Suppressor macrophage treated with lipopolysaccharide for 4 hours (primary cell): ENCODE measurements around the gene PJA1.

Experiments
- DNase-seq: peaks from one replicate; pipeline ENCODE4 v3.0.0-alpha.2; 2020

PJA1 gene

GRCh38 chrX:69140837-69141236, 24.4 kb downstream of the PJA1 start:
- DNase-seq, result no peak

GRCh38 chrX:69139516-69139915, 25.7 kb downstream of the PJA1 start:
- no peak for DNase-seq

- DNase-seq, result no peak
Measured at GRCh38 chrX:69138512-69138911, 26.7 kb downstream of the PJA1 start.

GRCh38 chrX:69138118-69138390, 27.2 kb downstream of the PJA1 start:
- DNase-seq, result no peak

GRCh38 chrX:69137371-69138117, 27.7 kb downstream of the PJA1 start:
- no peak for DNase-seq

GRCh38 chrX:69136546-69137331, 28.5 kb downstream of the PJA1 start:
- no peak for DNase-seq

GRCh38 chrX:69133921-69134542, 31.2 kb downstream of the PJA1 start:
- no peak for DNase-seq

- no peak for DNase-seq
Measured at GRCh38 chrX:69131886-69132285, 33.4 kb downstream of the PJA1 start.

- DNase-seq, result no peak
Measured at GRCh38 chrX:69130439-69130838, 34.8 kb downstream of the PJA1 start.

GRCh38 chrX:69128588-69128987, 36.7 kb downstream of the PJA1 start:
- DNase-seq, result no peak

- DNase-seq, result no peak
Measured at GRCh38 chrX:69127466-69127865, 37.8 kb downstream of the PJA1 start.

- no peak for DNase-seq
Measured at GRCh38 chrX:69126642-69127041, 38.6 kb downstream of the PJA1 start.

GRCh38 chrX:69125094-69125493, 40.2 kb downstream of the PJA1 start:
- no peak for DNase-seq

- DNase-seq, result no peak
Measured at GRCh38 chrX:69124108-69124507, 41.1 kb downstream of the PJA1 start.

GRCh38 chrX:69123481-69123880, 41.8 kb downstream of the PJA1 start:
- no peak for DNase-seq

- no peak for DNase-seq
Measured at GRCh38 chrX:69121321-69122000, 43.8 kb downstream of the PJA1 start.

- DNase-seq, result no peak
Measured at GRCh38 chrX:69120476-69120875, 44.8 kb downstream of the PJA1 start.

- no peak for DNase-seq
Measured at GRCh38 chrX:69119122-69119521, 46.1 kb downstream of the PJA1 start.

- no peak for DNase-seq
Measured at GRCh38 chrX:69117876-69118526, 47.3 kb downstream of the PJA1 start.

GRCh38 chrX:69116077-69116476, 49.2 kb downstream of the PJA1 start:
- no peak for DNase-seq

- DNase-seq, result no peak
Measured at GRCh38 chrX:69113723-69114122, 51.5 kb downstream of the PJA1 start.
